ENCODE measurements around the gene C3orf18. TPM values are rescaled to one million over a fixed set of nuclear protein-coding genes. Genes with fewer than 3 reads are reported as not detected.
A peak's percentile ranks its signal among the peaks of the same experiment; 100 is the strongest.

The C3orf18 gene
- total RNA-seq, 2 experiments from 2014 or later = 37.9 to 41.3 TPM

DNA sequence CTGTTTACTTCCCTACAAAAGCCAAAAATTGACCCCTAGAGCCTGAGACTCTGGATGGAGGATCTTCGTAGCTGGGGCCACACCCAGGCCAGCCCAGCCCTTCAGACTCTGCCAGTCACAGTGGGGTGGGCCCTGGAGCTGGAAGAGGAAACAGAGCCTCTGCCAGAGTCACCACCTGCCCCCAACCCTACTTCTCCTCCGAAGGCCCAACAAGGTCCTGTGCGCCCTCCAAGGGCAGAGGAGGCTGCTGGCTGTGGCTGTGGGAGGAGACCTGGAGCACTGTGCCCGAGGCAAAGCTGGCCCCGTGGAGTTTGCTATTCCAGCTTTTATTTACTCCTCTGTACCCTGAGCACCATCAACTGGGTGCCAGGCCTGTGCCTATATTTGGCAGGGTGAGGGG lies 25.0 kb upstream of the C3orf18 start:
- Mint-ChIP-seq H3K4me1 (ENCODE audit: low read depth) (peaks cover 72% of the 10 kb centered on the region), H3K4me3 (peak overlapping the region; percentile 67), H3K9me3 (no peaks in the 10 kb centered on the region), H3K36me3 (ENCODE audit: low read depth) (peaks cover 47% of the 10 kb centered on the region), H3K27ac (peak overlapping the region; percentile 100), H3K27me3 (no peaks in the 10 kb centered on the region)
- ATAC-seq (no peak), DNase-seq (peak; percentile 56)
- TF ChIP-seq, protein P1, sequence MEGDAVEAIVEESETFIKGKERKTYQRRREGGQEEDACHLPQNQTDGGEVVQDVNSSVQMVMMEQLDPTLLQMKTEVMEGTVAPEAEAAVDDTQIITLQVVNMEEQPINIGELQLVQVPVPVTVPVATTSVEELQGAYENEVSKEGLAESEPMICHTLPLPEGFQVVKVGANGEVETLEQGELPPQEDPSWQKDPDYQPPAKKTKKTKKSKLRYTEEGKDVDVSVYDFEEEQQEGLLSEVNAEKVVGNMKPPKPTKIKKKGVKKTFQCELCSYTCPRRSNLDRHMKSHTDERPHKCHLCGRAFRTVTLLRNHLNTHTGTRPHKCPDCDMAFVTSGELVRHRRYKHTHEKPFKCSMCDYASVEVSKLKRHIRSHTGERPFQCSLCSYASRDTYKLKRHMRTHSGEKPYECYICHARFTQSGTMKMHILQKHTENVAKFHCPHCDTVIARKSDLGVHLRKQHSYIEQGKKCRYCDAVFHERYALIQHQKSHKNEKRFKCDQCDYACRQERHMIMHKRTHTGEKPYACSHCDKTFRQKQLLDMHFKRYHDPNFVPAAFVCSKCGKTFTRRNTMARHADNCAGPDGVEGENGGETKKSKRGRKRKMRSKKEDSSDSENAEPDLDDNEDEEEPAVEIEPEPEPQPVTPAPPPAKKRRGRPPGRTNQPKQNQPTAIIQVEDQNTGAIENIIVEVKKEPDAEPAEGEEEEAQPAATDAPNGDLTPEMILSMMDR (IDR thresholded peaks at IDR 0.05) = no peak
- intact Hi-C loops (cut with micrococcal nuclease) = no loop called here
- ChIA-PET CTCF (interaction anchor here (0.7 to 10.4 kb wide), 5 partner anchors 12 to 246 kb away, joined by 4 to 283 read pairs (median 129); partner anchors contain the start of genes C3orf18, CISH, HEMK1 and MAPKAPK3), POLR2A (interaction anchor here (1.0 to 25.8 kb wide), 5 partner anchors 16 to 794 kb away, joined by 3 to 1836 read pairs (median 4); partner anchors contain the start of genes C3orf18, CISH, HEMK1 and MAPKAPK3)

DNA sequence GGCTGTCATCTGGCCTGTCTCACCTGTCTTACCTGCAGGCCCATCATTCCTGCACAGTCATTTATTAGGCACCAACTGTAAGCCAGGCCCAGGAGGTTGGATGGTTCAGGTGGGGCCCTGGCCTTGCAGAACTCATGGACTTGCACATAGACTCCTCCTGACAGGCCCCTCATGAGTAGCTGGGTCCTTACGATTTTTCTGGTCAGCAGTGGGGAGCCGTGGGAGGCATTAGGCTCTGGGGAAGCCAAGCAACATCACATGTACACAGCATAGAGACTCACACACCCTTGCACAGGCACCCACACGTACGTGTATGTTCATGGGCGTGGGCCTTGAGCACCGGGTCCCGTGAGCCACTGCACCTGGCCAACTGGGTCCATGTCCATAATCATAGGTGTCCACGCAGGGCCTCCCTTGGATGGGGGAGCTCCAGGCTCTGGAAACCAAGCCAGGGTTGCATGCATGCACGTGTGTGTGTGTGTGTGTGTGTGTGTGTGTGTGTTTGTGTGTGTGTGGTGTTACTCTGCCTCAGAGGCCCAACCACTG lies 23.7 kb upstream of the C3orf18 start:
- TF ChIP-seq, protein P1 (IDR thresholded peaks at IDR 0.05) = no peak
- DNase-seq = peak; percentile 65
- Mint-ChIP-seq H3K4me1 (ENCODE audit: low read depth) (peaks cover 85% of the 10 kb centered on the region), H3K27me3 (no peaks in the 10 kb centered on the region), H3K27ac (peak overlapping the region; percentile 100), H3K4me3 (peak overlapping the region; percentile 49), H3K9me3 (no peaks in the 10 kb centered on the region), H3K36me3 (ENCODE audit: low read depth) (peaks cover 53% of the 10 kb centered on the region)
- intact Hi-C loops (cut with micrococcal nuclease) = no loop called here
- POLR2A ChIA-PET = interaction anchor here (0.7 to 25.8 kb wide), 4 partner anchors 16 to 38 kb away, joined by 3 to 1836 read pairs (median 428); partner anchors contain the start of genes C3orf18, CISH, HEMK1 and MAPKAPK3
- peak; percentile 9 for ATAC-seq
- CTCF ChIA-PET = interaction anchor here (1.0 to 10.4 kb wide), 5 partner anchors 13 to 61 kb away, joined by 5 to 283 read pairs (median 129); partner anchors contain the start of genes C3orf18, CISH, HEMK1 and MAPKAPK3

DNA sequence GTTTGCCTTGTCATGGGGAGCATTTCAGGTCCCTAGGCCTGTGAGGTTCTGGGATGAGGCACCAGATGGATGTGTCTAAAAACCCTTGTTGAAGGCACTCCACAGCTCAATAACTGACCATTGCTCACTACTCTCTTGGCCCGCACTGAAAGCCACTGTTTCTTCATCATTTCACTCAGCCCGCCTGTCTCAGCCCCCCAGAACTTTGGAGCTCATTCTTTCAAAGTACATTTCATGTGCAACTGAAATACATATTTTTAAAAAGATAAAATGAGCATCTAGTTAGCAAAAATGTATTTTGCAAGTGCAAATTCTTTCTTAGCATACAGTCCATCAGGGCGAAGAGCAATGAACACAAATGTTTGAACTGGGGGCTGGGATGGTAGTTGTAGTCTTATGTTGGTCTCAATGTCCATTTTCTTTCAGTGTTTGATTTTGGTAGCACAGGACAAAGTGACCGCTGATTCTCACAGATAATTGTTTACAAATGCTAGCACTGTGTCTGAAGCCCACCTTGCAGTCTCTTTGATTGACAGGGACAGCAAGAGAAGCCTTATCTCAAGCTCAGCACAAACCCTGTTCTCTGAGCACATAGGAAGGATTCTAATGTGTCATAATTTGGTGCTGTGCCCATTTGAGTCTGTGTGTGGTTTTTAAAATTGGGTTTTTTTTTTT lies 21.3 kb upstream of the C3orf18 start:
- peak overlapping the region; percentile 59 for H3K4me3 Mint-ChIP-seq
- H3K9me3 Mint-ChIP-seq = no peaks in the 10 kb centered on the region
- TF ChIP-seq, protein P1 (IDR thresholded peaks at IDR 0.05) = no peak
- DNase-seq (no peak), ATAC-seq (no peak)
- intact Hi-C loops (cut with micrococcal nuclease) = no loop called here
- CTCF ChIA-PET = interaction anchor here (1.6 to 10.4 kb wide), 5 partner anchors 15 to 47 kb away, joined by 5 to 283 read pairs (median 129); partner anchors contain the start of genes C3orf18, CISH, HEMK1 and MAPKAPK3
- H3K27ac Mint-ChIP-seq = peak overlapping the region; percentile 100
- POLR2A ChIA-PET = interaction anchor here (0.9 to 25.8 kb wide), 7 partner anchors 14 to 804 kb away, joined by 3 to 1836 read pairs (median 5); partner anchors contain the start of genes C3orf18, CISH, HEMK1 and MAPKAPK3
- peaks cover 60% of the 10 kb centered on the region for H3K36me3 Mint-ChIP-seq (ENCODE audit: low read depth)
- no peaks in the 10 kb centered on the region for H3K27me3 Mint-ChIP-seq
- H3K4me1 Mint-ChIP-seq (ENCODE audit: low read depth) = peaks cover 88% of the 10 kb centered on the region

DNA sequence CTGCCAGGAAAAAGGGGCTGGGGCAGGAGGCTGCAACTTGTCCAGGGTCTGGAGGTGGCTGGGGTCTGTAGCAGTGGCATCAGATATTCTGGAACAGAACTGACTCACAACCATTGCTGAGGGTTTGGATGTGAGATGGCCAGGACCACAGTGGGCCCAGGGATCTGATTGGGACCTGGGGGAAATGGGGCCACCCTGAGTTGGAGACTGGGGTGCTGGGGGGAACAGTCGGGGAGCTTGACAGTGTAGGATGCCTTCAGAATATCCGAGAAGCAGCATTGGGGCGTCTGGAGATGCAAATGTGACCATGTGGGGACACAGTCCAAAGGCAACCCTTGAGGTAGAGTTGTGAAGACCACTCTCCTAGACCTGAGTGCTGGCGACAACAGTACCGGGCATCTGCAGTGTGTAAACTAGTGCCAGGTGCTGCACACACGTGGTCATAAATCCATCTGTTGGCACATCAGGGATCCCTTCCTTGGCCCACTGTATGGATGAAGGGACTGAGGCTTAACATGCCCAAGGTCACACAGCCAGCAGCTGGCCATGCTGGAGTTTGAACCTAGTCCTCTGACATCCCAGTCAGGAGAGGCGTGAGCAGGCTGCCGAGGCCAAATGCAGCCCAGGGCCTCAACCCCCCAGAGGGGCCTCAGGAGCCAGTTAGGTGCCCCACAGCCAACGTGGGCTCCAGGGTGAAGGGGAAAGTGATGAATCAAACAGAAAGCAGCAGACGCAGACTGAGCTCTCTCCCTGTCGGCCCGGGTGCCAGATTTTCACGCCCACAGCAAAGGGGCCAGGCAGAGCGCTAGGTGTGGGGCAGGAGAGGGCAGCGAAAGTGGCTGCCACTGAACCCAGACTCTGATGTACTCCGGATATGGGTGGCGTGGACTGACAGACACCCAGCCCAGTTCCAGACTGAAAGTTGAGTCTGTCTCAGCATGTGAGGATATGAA lies 20.5 kb upstream of the C3orf18 start:
- Mint-ChIP-seq H3K36me3 (ENCODE audit: low read depth) (peaks cover 62% of the 10 kb centered on the region), H3K9me3 (no peaks in the 10 kb centered on the region), H3K4me1 (ENCODE audit: low read depth) (peaks cover 89% of the 10 kb centered on the region), H3K27me3 (no peaks in the 10 kb centered on the region), H3K27ac (peak overlapping the region; percentile 100), H3K4me3 (peak overlapping the region; percentile 59)
- ATAC-seq = peak; percentile 48
- TF ChIP-seq, protein P1 (IDR thresholded peaks at IDR 0.05) = no peak
- ChIA-PET CTCF (interaction anchor here (1.6 to 10.4 kb wide), 5 partner anchors 15 to 46 kb away, joined by 5 to 283 read pairs (median 129); partner anchors contain the start of genes C3orf18, CISH, HEMK1 and MAPKAPK3), POLR2A (interaction anchor here (0.6 to 25.8 kb wide), 8 partner anchors 13 to 805 kb away, joined by 3 to 1836 read pairs (median 3); partner anchors contain the start of genes C3orf18, CISH, HEMK1 and MAPKAPK3)
- DNase-seq = peak; percentile 96
- intact Hi-C loops (cut with micrococcal nuclease) = no loop called here

Data from activated CD8-positive, alpha-beta T cell treated with anti-CD3 and anti-CD28 coated beads for 36 hours (primary cell).